ENCODE measurements around the gene OR8K5.

OR8K5 gene

GRCh38 chr11:56140151-56140661 lies 19.9 kb downstream of the OR8K5 start, which contains the start of gene OR8J3:
OR8J3 (minus strand) TSS chr11:56140201; CDS start chr11:56137718, 2,483 bp downstream.
- Histone ChIP-seq H2AFZ (ENCODE audit: low read depth, low read length) (no peak within 1 kb of the TSS), H3K4me3 (ENCODE audit: insufficient read depth in 1 of 2, low read depth in 1 of 2, low read length in 2 of 2) (no peak within 1 kb of the TSS), H3K27me3 (ENCODE audit: control insufficient read depth in 1 of 2, insufficient read depth in 1 of 2, low read length in 2 of 2) (no peaks in the 10 kb centered on the region), H2BK12ac (ENCODE audit: low read length in 2 of 2) (no peak within 1 kb of the TSS), H4K91ac (ENCODE audit: low read length) (no peak within 1 kb of the TSS), H3K9me3 (ENCODE audit: control insufficient read depth, low read length) (peaks cover 4% of the 10 kb centered on the region), H2AK5ac (ENCODE audit: low read length, severe bottlenecking) (no peak within 1 kb of the TSS), H3K4me1 (ENCODE audit: control insufficient read depth, insufficient read depth, low read depth, low read length) (no peaks in the 10 kb centered on the region), H3K4ac (ENCODE audit: low read depth in 1 of 2, low read length in 2 of 2) (no peak within 1 kb of the TSS), H3K14ac (ENCODE audit: low read length in 2 of 2) (no peak within 1 kb of the TSS), H3K23ac (ENCODE audit: low read length in 2 of 2) (no peak within 1 kb of the TSS), H2BK15ac (ENCODE audit: low read depth, poor library complexity, severe bottlenecking) (no peak within 1 kb of the TSS), H2BK120ac (ENCODE audit: low read depth, low read length) (no peak within 1 kb of the TSS), H3K27ac (ENCODE audit: low read length, poor library complexity, severe bottlenecking) (no peak within 1 kb of the TSS), H3K36me3 (ENCODE audit: control insufficient read depth in 1 of 2, insufficient read depth in 2 of 2, low read depth in 1 of 2, low read length in 2 of 2) (no peaks in the 10 kb centered on the region), H3K4me2 (ENCODE audit: low read length, poor library complexity, severe bottlenecking) (no peak within 1 kb of the TSS), H3K18ac (ENCODE audit: low read depth in 1 of 2, low read length in 2 of 2) (no peak within 1 kb of the TSS), H3K79me1 (replicated peaks; ENCODE audit: low read length, poor library complexity, severe bottlenecking) (no peaks in the 10 kb centered on the region), H3K9ac (ENCODE audit: low read length) (no peak within 1 kb of the TSS), H4K8ac (ENCODE audit: low read length) (no peak within 1 kb of the TSS), H2BK5ac (ENCODE audit: low read depth, low read length, poor library complexity, severe bottlenecking) (no peak within 1 kb of the TSS)
- no peak for DNase-seq

GRCh38 chr11:56122073-56122472 lies 38.0 kb downstream of the OR8K5 start, which contains the start of gene OR8H3:
OR8H3 (plus strand) TSS chr11:56122373; CDS start chr11:56122373, 0 bp downstream.
- Histone ChIP-seq H3K27ac (ENCODE audit: low read length, poor library complexity, severe bottlenecking) (no peak within 1 kb of the TSS), H3K4ac (ENCODE audit: low read depth in 1 of 2, low read length in 2 of 2) (no peak within 1 kb of the TSS), H3K9me3 (ENCODE audit: control insufficient read depth, low read length) (no peaks in the 10 kb centered on the region), H2BK120ac (ENCODE audit: low read depth, low read length) (no peak within 1 kb of the TSS), H4K8ac (ENCODE audit: low read length) (no peak within 1 kb of the TSS), H4K91ac (ENCODE audit: low read length) (no peak within 1 kb of the TSS), H2AFZ (ENCODE audit: low read depth, low read length) (no peak within 1 kb of the TSS), H3K4me3 (ENCODE audit: insufficient read depth in 1 of 2, low read depth in 1 of 2, low read length in 2 of 2) (no peak within 1 kb of the TSS), H3K36me3 (ENCODE audit: control insufficient read depth in 1 of 2, insufficient read depth in 2 of 2, low read depth in 1 of 2, low read length in 2 of 2) (no peaks in the 10 kb centered on the region), H3K23ac (ENCODE audit: low read length in 2 of 2) (no peak within 1 kb of the TSS), H2BK12ac (ENCODE audit: low read length in 2 of 2) (no peak within 1 kb of the TSS), H3K79me1 (replicated peaks; ENCODE audit: low read length, poor library complexity, severe bottlenecking) (no peaks in the 10 kb centered on the region), H2BK5ac (ENCODE audit: low read depth, low read length, poor library complexity, severe bottlenecking) (no peak within 1 kb of the TSS), H2BK15ac (ENCODE audit: low read depth, poor library complexity, severe bottlenecking) (no peak within 1 kb of the TSS), H3K14ac (ENCODE audit: low read length in 2 of 2) (no peak within 1 kb of the TSS), H3K4me1 (ENCODE audit: control insufficient read depth, insufficient read depth, low read depth, low read length) (no peaks in the 10 kb centered on the region), H3K9ac (ENCODE audit: low read length) (no peak within 1 kb of the TSS), H3K27me3 (ENCODE audit: control insufficient read depth in 1 of 2, insufficient read depth in 1 of 2, low read length in 2 of 2) (no peaks in the 10 kb centered on the region), H3K18ac (ENCODE audit: low read depth in 1 of 2, low read length in 2 of 2) (no peak within 1 kb of the TSS), H3K4me2 (ENCODE audit: low read length, poor library complexity, severe bottlenecking) (no peak within 1 kb of the TSS), H2AK5ac (ENCODE audit: low read length, severe bottlenecking) (no peak within 1 kb of the TSS)
- 79% methylated on average over 5 of the region's 6 CpGs for WGBS
- no peak for DNase-seq

Measured in mesenchymal stem cell (in vitro differentiated cells and primary cell).